Suppressor macrophage treated with lipopolysaccharide for 4 hours (primary cell): ENCODE measurements around the gene SGK1.
"Not testable (repeated sequence)": the region's sequence is repeated elsewhere in the genome, so short reads cannot be mapped to it uniquely, and the experiment has no call there.

Experiments
- DNase-seq: peaks from one replicate; pipeline ENCODE4 v3.0.0-alpha.2; 2020

SGK1 gene

DNA sequence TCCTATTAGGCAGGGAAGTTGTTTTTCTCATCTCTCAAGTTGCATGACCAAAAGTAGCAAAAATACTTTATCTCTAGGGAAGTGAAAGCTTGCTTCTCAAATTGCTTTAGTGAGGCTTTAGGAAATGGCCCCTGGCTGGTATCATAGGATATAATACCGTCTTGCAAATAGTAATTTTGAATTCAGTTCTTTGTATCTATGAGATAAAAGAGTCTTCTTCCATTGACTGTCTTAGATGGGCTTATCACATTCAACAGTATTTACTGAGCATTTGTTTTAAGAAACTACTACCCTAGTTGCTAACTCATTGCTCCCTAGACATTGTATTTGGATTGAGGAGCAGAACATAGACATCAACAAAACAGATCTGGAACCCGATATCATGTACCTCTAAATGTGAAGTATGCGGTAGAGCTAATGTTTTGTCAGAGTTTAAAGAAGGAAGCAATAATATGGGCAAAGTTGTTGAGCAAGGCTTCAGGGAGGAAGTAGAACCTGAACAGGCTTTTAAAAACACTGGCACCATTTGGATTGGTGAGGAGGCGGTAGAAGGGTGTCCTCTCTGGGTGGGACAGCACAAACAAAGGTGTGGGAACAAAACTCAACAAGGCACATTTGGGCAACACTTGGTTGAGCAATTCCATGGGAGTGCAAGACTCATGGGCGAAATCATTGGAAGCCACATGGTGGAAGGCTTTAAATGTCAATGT is 101.5 kb downstream of the SGK1 start:
- DNase-seq, result peak; percentile 68

DNA sequence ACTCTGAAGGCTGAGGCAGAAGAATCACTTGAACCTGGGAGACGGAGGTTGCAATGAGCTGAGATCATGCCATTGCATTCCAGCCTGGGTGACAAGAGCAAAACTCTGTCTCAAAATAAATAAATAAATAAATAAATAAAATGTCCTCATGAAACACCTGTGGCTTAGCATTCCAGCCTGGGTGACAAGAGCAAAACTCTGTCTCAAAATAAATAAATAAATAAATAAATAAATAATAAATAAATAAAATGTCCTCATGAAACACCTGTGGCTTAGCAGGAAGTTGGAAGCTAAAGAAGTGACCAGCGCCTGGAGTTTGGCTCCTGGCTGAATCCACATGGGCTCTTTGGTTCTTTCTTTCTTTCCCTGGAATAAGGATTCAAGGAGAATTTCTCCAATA is 104.5 kb downstream of the SGK1 start:
- DNase-seq, result not testable (repeated sequence)

DNA sequence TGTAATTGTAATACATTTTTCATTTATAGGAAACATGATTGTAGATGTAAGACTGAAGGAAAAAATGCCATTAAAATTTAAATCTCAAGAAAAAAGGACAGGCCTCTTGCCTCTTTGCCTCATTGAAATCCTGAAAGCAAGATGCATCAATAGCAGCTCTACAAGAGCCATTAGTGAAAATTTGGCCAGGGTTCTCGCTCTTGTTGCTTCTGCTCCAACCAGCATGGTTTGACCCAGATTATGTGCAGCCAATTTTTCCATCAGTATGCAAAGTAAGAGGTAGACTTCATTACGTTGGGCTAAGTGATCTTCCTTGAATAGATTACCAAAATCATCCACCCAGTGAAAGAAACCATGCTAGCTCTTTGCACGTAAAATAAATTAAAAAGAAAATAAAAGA is 106.6 kb downstream of the SGK1 start:
- no peak for DNase-seq

DNA sequence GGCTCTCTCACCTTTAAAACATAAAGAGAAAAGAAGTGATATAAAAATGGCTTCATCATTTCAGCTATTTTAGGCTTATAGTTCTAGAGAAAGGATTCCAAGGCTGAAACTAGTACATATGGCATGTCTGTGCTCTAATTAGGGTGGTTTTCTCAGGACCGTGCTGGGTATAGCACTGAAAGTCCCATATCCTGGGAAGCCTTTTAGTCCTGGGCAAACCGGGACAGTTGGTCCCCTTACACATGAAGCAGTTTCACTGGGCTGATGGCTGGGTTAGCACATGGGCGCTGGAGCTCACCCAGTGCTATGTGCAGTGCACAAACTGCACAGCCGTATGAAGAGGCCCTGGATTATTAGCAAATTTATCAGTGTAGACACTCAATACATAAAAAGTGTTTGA is 110.5 kb downstream of the SGK1 start:
- no peak for DNase-seq

DNA sequence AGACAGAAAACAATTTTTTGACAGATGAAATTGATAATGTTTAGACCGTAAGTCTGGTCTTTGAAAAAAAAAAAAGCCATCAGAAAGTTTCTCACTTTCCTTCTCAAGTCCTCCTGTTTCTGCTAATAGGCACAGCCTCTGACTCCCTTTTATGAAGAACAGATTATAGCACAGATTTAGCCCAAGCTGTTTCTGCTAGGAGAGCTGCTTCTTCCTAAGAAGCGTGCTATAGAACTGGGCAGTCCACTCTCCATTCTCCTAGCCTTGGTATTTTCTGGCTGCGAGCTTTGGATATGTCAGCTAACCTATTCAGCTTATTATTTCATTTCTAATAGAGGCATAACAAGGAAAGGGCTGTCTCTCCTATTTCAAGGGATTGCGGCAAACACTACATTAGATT is 112.5 kb downstream of the SGK1 start:
- DNase-seq, result no peak

DNA sequence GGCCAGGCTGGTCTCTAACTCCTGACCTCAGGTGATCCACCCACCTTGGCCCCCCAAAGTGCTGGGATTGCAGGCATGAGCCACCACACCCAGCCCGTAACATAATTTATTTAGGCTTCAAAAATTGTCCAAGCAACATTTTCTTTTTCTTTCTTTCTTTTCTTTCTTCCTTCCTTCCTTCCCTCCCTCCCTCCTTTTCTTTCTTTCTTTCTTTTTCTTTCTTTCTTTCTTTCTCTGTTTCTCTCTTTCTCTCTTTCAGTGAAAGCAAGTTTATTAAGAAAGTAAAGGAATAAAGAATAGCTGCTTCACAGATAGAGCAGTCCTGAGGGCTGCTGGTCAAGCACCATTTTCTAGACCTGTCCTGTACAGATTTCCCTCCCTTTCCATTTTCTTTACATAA is 113.2 kb downstream of the SGK1 start:
- DNase-seq, result not testable (repeated sequence)

DNA sequence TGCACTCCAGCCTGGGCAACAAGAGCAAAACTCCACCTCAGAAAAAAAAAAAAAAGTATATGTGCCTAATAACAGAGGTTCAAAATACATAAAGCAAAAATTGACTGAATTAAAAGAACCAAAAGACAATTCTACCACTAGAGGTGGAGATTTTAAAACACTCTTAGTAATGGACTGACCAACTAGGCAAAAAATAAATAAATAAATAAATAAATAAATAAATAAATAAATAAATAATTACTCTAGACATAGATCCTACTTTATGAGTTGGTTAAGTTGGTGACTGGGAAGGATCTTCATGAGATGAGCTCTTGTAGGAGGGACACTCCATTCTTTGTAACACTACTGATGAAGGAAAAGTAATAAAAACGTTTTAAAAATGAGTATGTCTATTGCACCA is 113.9 kb downstream of the SGK1 start:
- no peak for DNase-seq

DNA sequence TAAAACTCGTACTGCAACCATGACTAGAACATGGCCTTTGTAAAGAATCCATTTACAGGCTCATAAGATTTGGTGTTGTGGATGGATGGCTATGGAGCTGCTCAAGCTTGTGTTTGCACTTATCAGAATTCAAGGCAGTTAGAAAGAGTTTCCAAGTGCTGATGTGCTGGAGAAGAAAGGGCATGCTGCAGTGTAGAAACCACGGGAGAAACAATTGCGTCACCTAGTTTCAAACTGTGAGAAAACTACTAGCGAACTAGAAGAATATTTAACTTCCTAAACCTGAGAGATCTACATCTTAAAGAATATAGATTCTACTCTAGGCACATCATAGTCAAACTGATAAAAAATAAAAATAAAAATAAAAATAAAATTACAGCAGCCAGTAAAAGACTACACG is 116.2 kb downstream of the SGK1 start:
- peak; percentile 46 for DNase-seq

DNA sequence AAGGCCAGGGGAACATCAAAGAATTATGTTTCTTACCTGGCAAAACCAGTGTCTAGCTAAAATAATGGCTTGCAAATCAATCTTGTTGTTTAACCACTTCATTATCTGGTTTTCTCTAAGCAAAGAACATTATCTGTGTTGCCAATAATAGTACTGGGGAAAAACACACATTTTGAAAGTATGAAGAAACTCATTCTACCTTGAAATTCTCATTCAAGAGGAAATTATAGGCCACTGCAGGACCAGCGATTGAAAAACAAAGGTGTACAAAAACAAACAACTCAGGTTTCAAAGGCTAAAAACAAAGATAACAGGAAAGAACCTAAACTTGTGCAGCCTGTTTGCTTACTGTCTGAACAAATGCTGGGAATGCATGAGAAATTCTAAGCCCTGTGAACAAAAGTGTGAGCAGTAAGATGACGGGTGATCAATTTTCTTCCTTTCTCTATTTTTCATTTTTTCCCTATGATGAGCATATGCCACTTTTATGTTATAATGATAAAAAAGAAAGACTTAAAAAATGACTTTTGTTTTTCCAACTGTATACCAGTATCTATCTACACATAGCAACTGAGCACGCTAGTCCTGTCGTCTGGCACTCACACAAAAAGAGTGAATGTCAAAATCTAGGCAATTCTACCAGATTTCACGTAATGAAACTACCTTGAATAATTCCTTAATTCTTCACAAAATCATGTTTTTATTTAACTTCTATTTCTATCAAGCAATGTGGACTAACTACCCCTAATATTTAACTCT is 117.9 kb downstream of the SGK1 start:
- no peak for DNase-seq

DNA sequence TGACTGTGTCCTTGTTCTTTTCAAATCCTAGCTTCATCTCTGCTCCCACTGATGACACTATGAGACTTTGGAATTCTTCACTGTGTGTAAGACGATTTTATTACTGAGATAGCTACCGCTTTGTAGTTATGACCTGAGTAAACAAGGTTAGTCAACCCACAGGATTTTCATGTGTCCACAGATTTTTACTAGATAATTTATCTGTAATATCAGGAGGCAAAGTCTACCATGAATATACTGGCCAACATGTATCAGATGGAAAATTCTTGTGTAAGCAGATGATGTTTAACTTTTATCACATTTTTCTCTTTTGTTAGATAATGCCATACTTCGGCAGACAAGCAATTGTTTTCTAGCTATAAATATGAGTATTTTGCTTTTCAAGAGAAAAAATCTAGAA is 119.8 kb downstream of the SGK1 start:
- no peak for DNase-seq

DNA sequence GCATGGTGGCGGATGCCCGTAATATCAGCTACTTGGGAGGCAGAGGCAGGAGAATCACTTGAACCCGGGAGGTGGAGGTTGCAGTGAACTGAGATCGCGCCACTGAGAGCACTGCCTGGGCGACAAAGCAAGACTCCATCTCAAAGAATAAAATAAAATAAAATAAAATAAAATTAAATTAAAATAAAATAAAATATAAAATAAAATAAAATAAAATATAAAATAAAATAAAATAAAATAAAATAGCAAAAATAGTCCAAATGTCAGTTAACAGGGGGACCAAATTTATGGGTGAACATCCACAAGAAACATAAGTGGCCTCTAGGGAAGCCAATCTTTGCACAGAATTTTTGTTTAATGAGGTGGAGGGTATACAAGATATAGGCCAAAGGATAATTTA is 120.2 kb downstream of the SGK1 start:
- DNase-seq, result not testable (repeated sequence)

DNA sequence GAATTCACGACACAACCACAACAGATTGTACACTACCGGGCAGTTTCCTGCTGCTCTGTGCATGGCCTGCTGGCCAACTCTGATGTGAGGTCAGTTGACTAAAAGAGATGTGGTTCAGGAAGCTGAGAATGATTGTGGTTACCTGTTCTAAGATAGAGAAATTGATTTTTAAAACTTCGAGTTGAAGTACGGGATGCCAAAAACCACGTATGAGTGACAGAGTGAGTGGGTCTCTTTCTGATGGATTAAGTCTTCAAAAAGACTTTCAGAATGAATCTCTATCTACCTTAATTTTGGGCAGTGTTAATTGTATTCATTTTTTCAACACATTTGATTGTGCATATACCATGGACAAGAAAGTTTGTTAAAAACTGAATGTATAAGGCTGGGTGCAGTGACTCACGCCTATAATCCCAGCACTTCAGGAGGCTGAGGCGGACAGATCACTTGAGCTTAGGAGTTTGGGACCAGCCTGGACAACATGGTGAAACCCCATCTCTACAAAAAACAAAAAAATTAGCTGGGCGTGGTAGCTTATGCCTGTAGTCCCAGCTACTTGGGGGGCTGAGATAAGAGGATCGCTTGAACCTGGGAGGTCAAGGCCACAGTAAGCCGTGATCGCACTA is 121.2 kb downstream of the SGK1 start:
- no peak for DNase-seq

DNA sequence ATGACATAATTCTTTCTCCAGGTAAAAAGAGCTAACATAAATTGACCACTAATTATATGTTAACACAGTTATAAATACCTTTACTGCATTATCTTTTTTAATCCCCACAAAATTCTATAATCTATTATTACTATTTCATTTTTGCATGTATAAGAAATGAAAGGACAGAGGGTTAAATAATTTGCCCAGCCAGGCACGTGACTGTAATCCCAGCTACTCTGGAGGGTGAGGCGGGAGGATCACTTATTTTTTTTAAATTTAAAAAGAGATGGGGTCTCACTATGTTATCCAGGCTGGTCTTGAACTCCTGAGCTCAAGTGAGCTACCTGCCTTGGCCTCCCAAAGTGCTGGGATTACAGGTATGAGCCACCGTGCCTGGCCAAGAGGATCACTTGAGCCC is 121.9 kb downstream of the SGK1 start:
- no peak for DNase-seq

DNA sequence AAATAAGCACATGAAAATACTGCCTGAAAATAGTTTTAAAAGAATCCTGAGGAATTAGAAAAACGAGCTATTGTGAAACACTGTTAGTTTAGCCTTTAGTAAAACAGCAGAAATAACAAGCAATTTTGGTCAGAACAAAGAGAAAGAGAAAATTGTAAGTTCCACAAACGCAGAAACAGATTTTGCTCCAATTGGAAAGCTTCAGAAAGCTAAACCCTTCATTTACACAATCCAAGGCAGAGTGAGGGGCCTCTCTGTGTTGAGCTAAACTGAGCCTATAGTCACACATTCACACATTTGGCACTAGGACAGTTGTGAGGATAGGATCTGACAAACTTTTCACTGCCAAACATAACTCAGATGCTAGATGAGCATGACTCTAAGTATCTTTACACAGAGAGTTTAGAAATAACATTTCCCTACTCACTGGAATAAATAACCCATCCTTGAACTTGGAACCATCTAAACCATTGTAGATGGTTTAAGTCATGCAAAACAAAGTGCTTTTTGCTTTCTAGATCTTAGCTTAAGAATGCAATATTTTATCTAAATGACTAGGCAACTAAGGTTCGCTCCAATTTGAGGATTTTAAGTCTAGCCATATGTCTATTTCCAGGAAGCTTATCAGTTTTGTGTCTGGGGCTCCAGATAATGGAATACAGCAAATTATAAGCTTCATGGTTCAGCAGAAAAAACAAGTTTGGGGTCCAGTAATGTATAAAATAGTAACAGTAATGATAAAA is 122.6 kb downstream of the SGK1 start:
- DNase-seq, result no peak

DNA sequence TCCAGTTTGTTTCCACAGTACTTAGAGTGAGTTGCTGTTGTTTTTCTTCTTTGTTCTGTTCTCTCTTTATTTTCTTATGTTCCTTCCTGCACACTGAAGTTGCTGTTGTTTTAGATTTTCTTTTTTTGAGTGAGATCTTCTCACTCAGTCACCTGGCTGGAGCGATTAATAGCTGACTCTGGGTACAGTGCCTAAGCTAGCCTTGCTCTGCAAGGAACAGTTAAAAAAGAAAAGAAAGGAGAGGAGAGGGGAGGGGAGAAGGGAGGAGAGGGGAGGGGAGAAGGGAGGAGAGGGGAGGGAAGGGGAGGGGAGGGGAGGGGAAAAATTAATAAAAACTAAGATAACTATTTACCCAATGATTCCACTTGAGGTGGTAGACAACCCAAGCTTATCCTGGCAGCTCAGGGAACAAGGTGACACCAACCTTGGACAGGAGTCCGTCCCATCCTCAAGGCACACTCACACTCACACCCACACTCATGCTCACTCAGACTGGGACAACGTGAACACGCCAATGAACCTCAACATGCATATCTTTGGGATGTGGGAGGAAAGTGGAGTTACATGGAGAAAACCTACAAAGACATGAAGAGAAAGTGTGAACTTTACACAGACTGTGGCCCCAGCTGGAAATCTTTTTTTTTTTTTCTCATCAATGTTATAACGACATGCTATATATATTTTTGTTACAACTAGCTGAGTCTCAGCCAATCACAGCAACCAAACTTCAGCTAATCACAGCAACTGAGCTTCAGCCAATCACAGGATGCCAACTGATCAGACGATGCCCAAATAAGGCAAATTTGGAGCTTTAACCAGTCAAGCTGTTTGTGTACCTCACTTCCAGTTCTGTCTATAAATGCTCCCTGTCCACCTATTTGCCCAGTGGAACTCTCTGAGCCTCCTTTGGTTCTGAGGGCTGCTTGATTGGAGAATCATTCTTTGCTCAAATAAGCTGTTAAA is 124.1 kb downstream of the SGK1 start:
- DNase-seq, result no peak

DNA sequence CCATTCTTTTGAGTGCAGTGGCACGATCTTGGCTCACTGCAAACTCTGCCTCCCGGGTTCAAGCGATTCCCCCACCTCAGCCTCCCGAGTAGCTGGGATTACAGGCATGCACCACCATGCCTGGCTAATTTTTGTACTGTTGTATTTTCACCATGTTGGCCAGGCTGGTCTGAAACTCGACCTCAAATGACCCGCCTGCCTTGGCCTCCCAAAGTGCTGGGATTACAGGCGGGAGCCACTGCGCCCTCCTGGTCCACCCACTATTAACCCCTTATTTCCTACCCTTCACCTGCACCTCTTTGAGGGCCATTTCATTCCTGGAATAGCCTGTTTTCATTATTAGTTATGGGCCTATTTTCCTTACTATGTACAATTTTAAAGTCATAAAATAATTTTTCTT is 125.3 kb downstream of the SGK1 start:
- DNase-seq, result not testable (repeated sequence)

DNA sequence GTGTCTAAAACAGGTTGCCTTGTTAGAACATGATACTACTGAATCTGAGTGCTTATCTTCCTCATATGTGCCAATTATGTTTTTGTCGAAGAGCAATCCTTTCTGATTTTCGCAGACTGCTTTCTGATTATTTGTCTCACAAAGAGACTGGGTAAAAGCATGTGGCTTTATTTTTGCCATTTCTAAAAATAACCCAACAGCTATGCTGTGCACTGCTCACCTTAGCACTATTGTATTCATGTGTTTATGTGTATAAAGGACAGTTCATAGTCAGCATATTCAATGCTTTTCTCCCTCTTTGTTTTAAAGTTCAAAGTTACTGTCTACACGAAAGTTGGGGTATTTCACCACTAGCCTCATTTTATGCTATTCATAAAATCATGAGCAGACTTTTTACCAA is 127.0 kb downstream of the SGK1 start:
- DNase-seq, result no peak

DNA sequence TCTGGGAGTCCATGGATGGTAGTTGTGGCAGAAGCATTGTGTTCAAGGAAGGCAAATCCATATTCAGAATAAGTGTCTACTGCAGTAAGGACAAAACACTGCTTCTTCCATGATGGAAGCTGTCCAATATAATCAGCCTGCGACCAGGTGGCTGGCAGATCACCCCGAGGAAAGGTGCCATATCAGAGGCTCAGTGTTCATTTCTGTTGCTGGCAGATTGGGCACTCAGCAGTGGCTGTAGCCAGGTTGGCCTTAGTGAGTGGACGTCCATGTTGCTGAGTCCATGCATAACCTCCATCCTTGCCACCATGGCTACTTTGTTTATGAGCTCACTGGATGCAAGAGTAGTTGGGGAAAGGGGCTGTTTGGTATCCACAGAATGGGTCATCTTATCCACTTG is 130.2 kb downstream of the SGK1 start:
- DNase-seq, result no peak

DNA sequence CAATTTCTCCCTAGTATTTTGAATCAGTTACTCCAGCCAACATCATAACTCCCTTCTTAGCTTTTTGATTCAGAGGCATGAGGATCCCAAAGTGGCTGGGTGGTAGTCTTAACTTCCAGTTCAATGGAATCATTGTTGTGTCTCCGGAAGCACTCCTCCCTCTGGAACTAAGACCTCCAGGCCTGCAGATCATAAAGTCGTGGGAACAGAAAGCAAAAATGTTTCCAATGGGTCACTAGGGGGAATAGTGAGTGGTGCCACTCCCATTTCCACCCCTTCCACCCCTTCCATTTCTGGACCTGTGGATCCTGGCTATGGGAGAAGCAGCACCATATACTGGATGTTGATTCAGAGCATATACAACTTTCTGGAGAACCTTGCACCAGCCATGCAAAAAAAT is 130.8 kb downstream of the SGK1 start:
- no peak for DNase-seq

DNA sequence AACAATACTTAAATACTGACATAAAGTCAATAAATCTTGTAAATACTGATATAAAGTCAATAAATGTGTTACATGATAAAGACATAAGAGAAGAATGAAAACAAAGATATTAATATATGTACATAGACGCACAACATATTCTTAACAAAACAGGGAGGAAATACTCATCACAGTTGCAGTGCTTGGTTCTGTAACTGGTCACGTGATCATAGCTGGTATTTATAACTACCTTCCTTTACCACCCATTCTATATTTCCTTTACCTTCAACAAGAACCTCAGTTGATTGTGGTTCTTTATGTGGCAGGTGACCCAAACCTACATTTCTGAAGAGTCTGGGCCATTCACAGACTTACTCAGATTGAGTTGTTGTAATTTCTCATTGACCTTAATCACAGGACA is 131.6 kb downstream of the SGK1 start:
- DNase-seq, result no peak

DNA sequence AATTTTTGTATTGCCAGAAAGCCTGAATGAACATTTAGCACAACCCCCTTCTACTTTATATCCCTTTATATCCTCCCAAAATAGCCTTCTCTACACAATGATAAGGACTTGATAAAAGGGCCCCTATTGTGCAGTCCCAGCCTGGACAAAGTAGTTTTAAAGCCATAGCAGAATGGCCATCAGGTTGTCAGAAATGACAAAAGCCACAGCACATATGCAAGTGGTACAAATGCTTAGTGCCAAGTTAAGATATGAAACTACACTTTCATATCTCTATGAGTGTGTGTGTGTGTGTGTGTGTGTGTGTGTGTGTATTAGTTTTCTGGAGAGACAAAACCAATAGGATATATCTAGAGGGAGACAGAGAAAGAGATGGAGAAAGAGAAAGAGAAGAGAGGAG is 132.6 kb downstream of the SGK1 start:
- DNase-seq, result no peak

DNA sequence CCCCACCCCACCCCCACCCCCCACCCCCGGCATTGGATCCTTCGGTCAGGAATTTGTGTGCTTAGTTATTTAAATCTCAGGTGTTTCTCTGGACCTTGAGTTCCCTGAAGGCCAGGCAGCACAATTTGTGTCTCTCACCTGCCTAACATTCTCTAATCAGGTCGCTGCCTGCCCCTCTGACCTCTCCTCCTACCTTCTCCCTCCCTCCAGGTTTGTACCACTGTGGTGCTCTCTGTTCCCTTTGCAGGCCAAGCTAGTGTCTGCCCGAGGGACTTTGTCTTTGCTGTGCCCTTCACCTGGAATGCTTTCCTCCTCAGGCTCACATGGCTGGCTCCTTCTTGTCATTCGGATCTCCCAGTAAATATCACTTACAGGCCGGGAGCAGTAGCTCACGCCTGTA is 134.1 kb downstream of the SGK1 start:
- no peak for DNase-seq
